ENCODE data around the gene RPL18A.

DNA sequence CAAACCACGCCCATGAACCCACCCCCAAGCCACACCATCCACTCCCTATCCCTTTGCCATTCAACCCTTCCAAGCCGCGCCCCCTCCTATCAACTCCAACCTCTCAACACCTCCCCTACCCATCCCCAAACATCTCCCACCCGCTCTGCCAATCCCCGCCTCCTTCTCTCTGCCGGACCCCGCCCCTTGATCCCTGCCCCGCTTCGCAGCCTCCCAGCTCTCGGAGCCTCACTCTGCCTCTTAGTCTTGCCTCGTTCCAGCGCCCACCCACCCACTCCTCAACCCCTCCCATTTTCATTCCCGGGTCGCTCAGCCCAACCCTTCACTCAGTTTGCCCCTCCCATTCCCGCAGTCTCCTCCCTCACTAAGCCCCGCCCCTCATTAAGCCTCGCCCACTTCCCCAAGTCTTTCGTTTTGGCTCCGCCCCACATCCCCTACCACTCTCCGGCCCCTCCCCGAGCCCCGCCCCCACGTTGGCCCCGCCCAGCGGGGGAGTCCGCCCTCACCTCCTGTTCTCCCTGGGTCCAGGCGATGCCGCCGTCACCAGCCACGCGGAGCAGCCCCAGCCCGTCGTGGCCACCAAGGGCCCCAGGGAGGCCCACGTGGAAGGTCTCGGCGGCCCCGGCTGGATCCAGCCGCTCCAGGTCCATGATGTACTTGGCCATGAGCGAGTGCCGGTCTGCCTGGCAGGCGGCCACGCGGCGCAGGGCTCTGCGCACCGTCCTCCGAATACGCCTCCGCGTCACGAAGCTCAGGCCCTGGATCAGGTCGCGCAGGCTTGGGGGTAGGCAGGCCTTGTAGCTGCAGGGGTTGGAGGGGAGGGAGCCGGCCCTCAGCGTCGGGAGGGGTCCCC, 17.7 kb upstream of the RPL18A start:
- no peak for TF ChIP-seq CTCF (IDR thresholded peaks at IDR 0.05; ENCODE audit: insufficient read depth, low read length)
- TF ChIP-seq REST (IDR thresholded peaks at IDR 0.05; ENCODE audit: insufficient replicate concordance, low read depth), result no peak
- no peak for TF ChIP-seq GABPA (IDR thresholded peaks at IDR 0.05; ENCODE audit: low read depth)
- no peak for TF ChIP-seq POLR2AphosphoS5 (IDR thresholded peaks at IDR 0.05; ENCODE audit: low read depth)
